Medulla oblongata (tissue), 1 donor: ENCODE measurements around the gene ECD.

Experiments used
- DNase-seq: peaks from one replicate; pipeline ENCODE4 v3.0.0-alpha.2; 2015; ENCODE audit errors: extremely low spot score

ECD gene

DNA sequence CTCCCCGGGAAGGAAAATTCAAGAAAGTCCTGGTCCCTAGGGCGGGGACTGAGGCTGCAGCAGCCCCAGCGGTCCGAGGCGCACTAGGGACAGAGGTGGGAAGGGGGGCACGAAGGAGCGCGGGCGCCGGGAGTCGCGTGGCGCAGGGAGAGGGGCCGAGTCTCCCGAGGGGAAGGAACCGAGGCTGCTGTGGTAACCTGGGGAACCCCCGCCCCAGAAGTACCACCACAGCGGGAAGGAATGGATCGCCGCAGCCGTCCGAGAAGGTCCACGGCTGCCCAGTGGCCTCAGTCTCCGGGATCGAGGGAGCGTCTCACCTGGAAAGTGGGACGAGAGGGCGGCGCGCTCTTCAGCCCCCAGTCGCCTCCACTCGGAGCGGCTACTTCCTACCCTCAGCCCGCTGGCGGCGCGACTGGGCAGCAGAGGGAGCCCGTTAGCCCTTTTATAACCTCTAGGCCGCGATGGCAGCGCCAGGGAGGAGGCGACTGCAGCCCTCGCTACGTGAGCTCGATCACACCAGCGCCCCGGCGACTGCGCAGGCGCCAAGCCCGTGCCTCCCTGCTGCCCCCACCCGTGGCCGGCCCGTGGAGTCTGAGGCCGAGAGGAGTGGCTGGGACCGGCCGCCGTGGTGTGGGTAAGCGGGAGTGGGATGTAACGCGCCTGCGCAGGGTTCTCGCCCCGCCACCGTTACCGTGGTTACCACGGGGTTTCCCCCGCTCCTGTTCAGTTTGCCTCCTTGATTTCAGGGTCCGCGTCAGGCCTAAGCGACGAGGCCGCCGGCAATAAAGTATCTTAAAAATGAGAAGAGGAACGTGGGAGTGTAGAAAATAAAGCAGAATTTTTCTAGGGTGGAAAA, 71.1 kb downstream of the ECD start, which contains the start of gene P4HA1:
Gene P4HA1 (minus strand): TSS at position 418 of the 856 bp plus-strand sequence. CDS start 21,983 bp downstream, outside the sequence.
- peak; percentile 99 for DNase-seq

DNA sequence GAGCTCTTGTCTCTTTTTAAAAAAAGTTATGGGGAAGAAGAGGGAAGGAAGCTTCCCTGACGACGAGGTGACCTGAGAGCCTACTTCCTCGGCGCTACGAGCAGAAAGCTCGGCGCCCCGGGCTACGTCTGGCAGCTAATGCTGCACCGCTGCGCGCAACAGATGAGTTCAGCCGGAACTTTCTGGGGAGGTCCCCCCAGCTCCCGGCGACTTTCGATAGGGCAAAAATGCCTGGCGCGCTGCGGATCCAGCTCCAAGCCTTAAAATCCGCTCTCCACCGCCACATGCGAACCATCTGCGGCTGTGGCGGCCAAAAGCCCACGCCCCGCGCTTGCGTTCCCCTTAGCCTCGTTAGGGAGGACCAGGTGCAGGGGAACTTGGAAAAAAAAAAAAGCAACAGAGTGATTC, 71.8 kb downstream of the ECD start:
- peak; percentile 71 for DNase-seq

GRCh38 chr10:73095481-73096021, 72.3 kb downstream of the ECD start:
- peak; percentile 88 for DNase-seq

DNA sequence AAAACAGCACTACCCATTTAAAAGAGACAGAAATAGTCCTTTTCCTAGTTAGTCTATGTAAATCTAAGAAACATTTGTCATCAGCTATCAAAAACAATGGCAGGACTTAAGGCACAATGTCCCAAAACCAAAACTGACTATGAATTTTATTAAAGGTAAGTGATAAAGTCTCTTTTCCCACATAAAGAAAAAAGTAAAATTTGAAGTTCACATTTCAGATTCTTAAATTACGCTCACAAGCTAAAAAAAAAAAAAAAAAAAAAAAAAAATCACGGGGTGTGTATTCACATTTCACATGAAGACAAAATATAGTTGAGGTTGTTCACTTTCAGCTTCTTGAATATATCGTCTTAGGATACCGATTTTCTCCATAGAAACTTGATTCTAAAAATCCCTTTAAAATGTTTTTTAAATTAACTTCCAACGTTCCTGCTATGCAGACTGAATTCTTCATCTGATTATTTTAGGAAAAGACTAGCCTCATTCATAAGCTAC, 72.8 kb downstream of the ECD start:
- no peak for DNase-seq

GRCh38 chr10:73093922-73094850, 73.6 kb downstream of the ECD start:
- DNase-seq = peak; percentile 38

- DNase-seq = no peak
Observed at GRCh38 chr10:73092830-73093229, 75.0 kb downstream of the ECD start.

DNA sequence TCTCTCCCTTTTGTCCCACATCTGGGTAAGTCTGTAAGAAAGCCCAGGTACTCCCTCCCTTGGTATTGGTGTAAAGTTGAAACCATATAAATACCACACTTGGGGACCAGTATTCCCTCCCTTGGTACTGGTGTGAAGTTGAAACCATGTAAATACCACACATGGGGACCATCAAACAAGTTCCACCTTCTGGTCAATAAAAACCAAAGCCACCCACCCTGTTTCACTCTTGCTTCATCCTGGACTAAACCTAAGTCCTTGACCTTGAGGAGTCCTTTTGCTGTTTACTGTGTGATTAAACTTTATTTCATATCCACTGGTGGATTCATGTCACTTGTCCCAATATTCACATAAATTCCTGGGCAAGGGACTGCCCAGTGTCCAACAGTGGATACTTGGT, 79.5 kb downstream of the ECD start:
- no peak for DNase-seq

GRCh38 chr10:73086816-73087215, 81.0 kb downstream of the ECD start:
- DNase-seq = no peak

DNA sequence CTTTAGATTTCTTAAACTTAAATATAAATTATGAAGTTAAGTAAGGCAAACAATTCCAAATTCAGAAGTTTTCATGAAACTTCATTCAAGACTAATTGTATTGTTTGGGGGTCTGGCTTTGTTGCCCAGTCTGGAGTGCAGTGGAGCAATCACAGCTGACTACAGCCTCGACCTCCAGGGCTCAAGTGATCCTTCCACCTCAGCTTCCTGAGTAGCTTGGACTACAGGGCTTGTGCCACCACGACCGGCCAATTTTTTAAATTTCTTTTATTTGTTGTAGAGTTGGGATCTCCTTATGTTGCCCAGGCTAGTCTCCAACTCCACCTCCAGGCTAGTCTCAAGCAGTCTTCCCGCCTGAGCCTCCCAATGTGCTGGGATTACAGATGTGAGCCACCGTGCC, 83.6 kb downstream of the ECD start:
- DNase-seq = no peak
